Testis (tissue), 3 donors: ENCODE measurements around the gene SLC6A6. TPM values are rescaled to one million over a fixed set of nuclear protein-coding genes. Genes with fewer than 3 reads are reported as not detected.

Source experiments
- DNase-seq: peaks from one replicate; pipeline ENCODE4 v3.0.0-alpha.2; 2019
- H3K27ac ChIP-seq, 2 donors: fragments of 200-600 bp; sonication (generic); one replicate each; pipeline ENCODE4 v1.5.1; 2019
- H3K27me3 ChIP-seq: fragments of 200-600 bp; sonication (generic); one replicate; pipeline ENCODE4 v1.5.1; 2019
- H3K36me3 ChIP-seq: fragments of 200-600 bp; sonication (generic); one replicate; pipeline ENCODE4 v1.5.1; 2017; ENCODE audit warnings: low read depth; ENCODE audit errors: missing control alignments
- H3K4me1 ChIP-seq: fragments of 200-600 bp; sonication (generic); one replicate; pipeline ENCODE4 v1.5.1; 2019
- H3K4me3 ChIP-seq, 2 donors: fragments of 200-600 bp; sonication (generic); one replicate each; pipeline ENCODE4 v1.5.1; 2017 to 2019
- H3K9me3 ChIP-seq: fragments of 200-600 bp; sonication (generic); one replicate; pipeline ENCODE4 v1.5.1; 2017
- POLR2A ChIP-seq: fragments of 450-650 bp; IDR thresholded peaks from one replicate; pipeline ENCODE4 v1.6.1; 2017; ENCODE audit warnings: antibody characterized with exemption, mild to moderate bottlenecking, moderate library complexity
- WGBS, 2 donors: methylation state at CpG; one replicate each; pipeline ENCODE4 v1.1.5; 2018; 5-methylcytosine and 5-hydroxymethylcytosine counted together
- intact Hi-C: fragments of 100-400 bp; cut with DNase I; formaldehyde crosslinking; loops from one replicate; pipeline ENCODE4 v1.15.1; 2023; ENCODE audit warnings: low total_unique reads
- polyA plus RNA-seq: library from polyadenylated mRNA; stranded (reverse); fragments of 350-450 nt; fragmentation: Illumina TruSeq; extraction: RNeasy Lipid Tissue Mini Kit (QIAGEN cat#74804); gene quantifications from one replicate; pipeline ENCODE4 v1.2.3, GENCODE V29; 2014; ENCODE audit warnings: low read depth, low replicate concordance; ENCODE audit not compliant: insufficient read depth
- total RNA-seq, 2 donors: library from RNA; depleted of rRNA; stranded (reverse); fragments of >200 nt; gene quantifications; one replicate each; pipeline ENCODE4 v1.2.3, GENCODE V29; 2016
- TF ChIP-seq, protein P1 (sequence below), 3 experiments: fragments of 450-650 bp in 2 of 3; fragments of 200-600 bp in 1 of 3; sonication (generic) in 1 of 3; IDR thresholded peaks; one replicate each; pipeline ENCODE4 v1.5.1; 2016 to 2019; ENCODE audit warnings: antibody characterized with exemption in 3 of 3, mild to moderate bottlenecking in 2 of 3, moderate library complexity in 1 of 3

SLC6A6 gene
- total and polyA plus RNA-seq, 3 donors from 2014 or later = 9.7 to 14.9 (median 13.7) TPM

DNA sequence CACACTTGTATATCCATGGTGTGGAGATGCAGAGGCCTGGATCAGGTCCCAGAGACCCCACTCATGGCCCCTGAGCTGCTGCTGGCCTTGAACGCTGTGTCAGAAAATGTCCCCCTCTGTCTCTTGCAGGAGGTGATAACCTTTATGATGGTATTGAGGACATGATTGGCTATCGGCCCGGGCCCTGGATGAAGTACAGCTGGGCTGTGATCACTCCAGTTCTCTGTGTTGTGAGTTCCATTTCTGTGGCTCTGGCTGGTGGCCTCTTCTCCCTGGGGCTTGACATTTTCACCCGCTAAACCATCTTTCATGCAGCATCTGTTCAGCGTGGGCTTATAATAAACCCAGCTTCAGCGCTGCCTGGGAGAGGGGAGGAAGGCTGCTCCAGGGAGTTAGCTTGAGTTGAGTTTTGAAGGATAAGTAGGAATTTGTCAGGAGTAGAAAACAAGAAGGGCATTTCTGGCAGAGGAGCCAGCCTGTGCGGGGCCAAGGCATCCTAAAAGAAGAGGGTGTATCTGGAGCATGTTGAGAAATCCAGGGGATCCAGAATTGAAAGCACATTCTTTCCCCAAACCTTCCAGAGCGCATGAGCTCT is 76.6 kb downstream of the SLC6A6 start:
- Histone ChIP-seq H3K4me3 (no peak overlapping the region), H3K36me3 (no peaks in the 10 kb centered on the region), H3K4me1 (peaks cover 15% of the 10 kb centered on the region), H3K9me3 (no peaks in the 10 kb centered on the region), H3K27me3 (no peaks in the 10 kb centered on the region), H3K27ac (no peak overlapping the region)
- WGBS, 2 donors = 85% methylated on average over 8 of the region's 8 CpGs
- intact Hi-C loops = no loop called here
- TF ChIP-seq, protein P1, sequence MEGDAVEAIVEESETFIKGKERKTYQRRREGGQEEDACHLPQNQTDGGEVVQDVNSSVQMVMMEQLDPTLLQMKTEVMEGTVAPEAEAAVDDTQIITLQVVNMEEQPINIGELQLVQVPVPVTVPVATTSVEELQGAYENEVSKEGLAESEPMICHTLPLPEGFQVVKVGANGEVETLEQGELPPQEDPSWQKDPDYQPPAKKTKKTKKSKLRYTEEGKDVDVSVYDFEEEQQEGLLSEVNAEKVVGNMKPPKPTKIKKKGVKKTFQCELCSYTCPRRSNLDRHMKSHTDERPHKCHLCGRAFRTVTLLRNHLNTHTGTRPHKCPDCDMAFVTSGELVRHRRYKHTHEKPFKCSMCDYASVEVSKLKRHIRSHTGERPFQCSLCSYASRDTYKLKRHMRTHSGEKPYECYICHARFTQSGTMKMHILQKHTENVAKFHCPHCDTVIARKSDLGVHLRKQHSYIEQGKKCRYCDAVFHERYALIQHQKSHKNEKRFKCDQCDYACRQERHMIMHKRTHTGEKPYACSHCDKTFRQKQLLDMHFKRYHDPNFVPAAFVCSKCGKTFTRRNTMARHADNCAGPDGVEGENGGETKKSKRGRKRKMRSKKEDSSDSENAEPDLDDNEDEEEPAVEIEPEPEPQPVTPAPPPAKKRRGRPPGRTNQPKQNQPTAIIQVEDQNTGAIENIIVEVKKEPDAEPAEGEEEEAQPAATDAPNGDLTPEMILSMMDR (IDR thresholded peaks at IDR 0.05) = no peak
- TF ChIP-seq POLR2A = no peak
- no peak for DNase-seq

DNA sequence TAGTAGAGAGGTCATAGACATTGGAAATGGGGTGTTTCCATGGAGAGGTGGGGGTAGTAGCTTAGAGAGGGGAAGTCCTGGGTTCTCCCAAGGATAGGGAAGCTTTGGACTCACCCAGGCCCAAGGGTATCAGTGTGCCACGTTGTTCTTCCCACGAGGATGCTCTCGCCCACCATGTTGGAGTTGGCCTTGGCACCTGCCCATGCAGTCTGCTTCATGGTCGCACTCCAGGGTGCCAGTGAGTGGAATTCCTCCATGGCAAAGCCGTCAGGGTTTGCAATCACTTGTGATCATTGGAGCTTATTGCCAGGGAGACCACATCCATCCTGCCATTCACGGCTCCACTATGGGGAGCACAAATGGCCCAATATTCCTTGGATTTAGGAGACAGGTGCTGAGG is 77.2 kb downstream of the SLC6A6 start:
- Histone ChIP-seq H3K4me1 (peaks cover 11% of the 10 kb centered on the region), H3K36me3 (no peaks in the 10 kb centered on the region), H3K27ac (no peak overlapping the region), H3K4me3 (no peak overlapping the region), H3K9me3 (no peaks in the 10 kb centered on the region), H3K27me3 (no peaks in the 10 kb centered on the region)
- TF ChIP-seq, protein P1 (IDR thresholded peaks at IDR 0.05) = no peak
- no peak for TF ChIP-seq POLR2A
- no peak for DNase-seq
- WGBS, 2 donors = 83 to 92% methylated on average over 4 to 6 of the region's 6 CpGs
- intact Hi-C loops = no loop called here

DNA sequence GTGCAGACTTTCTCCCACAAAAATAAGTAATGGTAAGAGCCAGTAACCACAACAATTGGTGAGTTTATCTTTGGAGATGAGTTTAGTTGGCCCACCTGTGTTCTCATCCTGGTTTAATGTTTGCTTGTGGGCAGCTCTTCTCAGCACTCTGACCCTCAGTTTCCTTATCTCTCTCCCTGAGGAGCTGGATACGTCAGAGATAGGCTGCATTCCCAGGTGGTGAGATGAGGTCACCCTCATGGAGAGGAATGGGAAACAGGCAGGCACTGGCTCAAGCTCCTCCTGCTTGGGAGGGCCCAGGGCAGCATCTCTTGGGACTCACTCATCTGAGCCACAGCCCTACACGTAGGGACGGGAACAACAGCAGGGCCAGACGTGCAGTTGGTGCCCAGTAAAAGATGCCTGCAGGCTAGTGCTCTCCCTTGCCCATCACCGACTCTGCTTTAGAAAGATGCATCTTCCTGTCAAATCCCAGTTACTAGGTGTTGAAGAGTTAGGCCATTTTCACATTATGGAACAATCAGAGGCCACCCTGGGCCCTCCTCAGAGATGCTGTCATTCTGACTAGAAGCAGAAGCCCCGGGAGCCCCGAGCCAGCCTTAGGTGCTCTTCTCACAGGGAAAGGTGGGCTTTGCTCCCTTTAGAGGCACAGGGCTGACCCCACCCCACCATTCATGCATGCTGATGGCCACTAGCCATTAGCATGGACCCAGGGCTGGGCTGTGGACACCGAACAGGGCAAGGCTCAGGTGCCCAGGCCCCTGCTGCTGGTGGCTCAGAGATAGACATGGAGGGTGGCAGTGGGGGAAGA is 78.0 kb downstream of the SLC6A6 start:
- H3K4me1 ChIP-seq = peaks cover 11% of the 10 kb centered on the region
- H3K9me3 ChIP-seq = no peaks in the 10 kb centered on the region
- no peaks in the 10 kb centered on the region for H3K36me3 ChIP-seq
- intact Hi-C loops = no loop called here
- no peak for DNase-seq
- 80 to 83% methylated on average over 4 to 8 of the region's 8 CpGs for whole genome bisulfite sequencing, 2 donors
- no peak for TF ChIP-seq POLR2A
- TF ChIP-seq, protein P1 (IDR thresholded peaks at IDR 0.05) = no peak
- no peak overlapping the region for H3K4me3 ChIP-seq
- H3K27me3 ChIP-seq = no peaks in the 10 kb centered on the region
- H3K27ac ChIP-seq = no peak overlapping the region

DNA sequence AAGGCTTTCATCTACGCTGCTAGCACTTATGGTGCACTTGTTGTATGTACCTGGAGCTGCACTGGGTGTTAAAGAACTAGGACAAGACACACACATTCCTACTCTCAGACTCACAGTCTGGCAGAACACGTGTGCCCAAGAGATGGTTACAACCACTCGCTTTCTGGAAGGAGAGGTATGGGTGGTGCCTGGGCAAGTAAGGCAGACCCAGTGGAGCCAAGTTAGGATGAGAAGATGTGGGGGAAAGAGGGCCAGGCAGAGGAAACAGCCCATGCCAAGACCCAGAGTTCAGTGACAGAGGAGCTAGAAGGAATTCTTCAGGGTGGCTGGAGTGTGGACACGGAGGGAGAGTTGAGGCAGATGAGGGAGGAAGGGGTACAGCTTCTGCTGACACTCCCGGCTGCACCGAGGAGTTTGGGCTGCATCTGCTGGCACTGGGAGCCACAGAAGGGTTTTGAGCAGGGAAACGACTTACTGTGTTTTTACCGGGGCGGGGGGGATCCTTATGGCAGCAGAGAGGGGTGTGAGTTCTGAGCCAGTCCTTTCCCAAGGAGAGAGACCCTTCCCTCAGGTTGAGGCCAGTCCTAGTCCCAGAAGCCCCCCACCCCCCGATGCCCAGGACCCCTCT is 78.7 kb downstream of the SLC6A6 start:
- WGBS, 2 donors = 91 to 96% methylated on average over 10 of the region's 10 CpGs
- intact Hi-C loops = no loop called here
- DNase-seq = no peak
- H3K4me1 ChIP-seq = peaks cover 11% of the 10 kb centered on the region
- TF ChIP-seq, protein P1 (IDR thresholded peaks at IDR 0.05) = no peak
- TF ChIP-seq POLR2A = no peak
- no peak overlapping the region for H3K27ac ChIP-seq
- no peaks in the 10 kb centered on the region for H3K27me3 ChIP-seq
- H3K4me3 ChIP-seq = no peak overlapping the region
- no peaks in the 10 kb centered on the region for H3K36me3 ChIP-seq
- H3K9me3 ChIP-seq = no peaks in the 10 kb centered on the region
